ENCODE measurements around the gene CA6. TPM values are rescaled to one million over a fixed set of nuclear protein-coding genes. Genes with fewer than 3 reads are reported as not detected.

Gene CA6
- total RNA-seq, 3 donors from 2014 or later: not detected

DNA sequence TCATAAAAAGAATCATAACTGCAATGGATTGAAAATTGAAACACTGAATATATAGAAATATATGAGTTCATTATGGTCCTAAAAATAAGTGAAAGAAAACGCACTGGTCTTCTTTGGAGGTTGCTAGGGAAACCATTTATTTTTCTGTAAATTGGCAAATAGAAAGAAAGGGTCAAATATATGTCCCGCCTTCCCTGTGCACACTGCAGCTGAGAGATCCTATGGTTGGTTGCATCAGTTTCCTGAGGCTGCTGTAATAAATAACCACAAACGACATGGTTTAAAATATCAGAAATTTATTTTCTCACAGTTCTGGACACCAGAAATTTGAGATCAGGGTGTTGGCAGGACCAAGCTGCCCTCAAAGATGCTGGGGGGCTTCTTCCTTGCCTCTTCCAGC lies 35.0 kb downstream of the CA6 start:
- Histone ChIP-seq H3K9me3 (no peaks in the 10 kb centered on the region), H3K27ac (no peak overlapping the region), H3K36me3 (no peaks in the 10 kb centered on the region), H3K27me3 (no peaks in the 10 kb centered on the region), H3K4me3 (no peak overlapping the region), H3K4me1 (no peaks in the 10 kb centered on the region)
- TF ChIP-seq POLR2A (IDR thresholded peaks at IDR 0.05) (no peak), POLR2AphosphoS5 (IDR thresholded peaks at IDR 0.05) (no peak)
- TF ChIP-seq, protein P1, sequence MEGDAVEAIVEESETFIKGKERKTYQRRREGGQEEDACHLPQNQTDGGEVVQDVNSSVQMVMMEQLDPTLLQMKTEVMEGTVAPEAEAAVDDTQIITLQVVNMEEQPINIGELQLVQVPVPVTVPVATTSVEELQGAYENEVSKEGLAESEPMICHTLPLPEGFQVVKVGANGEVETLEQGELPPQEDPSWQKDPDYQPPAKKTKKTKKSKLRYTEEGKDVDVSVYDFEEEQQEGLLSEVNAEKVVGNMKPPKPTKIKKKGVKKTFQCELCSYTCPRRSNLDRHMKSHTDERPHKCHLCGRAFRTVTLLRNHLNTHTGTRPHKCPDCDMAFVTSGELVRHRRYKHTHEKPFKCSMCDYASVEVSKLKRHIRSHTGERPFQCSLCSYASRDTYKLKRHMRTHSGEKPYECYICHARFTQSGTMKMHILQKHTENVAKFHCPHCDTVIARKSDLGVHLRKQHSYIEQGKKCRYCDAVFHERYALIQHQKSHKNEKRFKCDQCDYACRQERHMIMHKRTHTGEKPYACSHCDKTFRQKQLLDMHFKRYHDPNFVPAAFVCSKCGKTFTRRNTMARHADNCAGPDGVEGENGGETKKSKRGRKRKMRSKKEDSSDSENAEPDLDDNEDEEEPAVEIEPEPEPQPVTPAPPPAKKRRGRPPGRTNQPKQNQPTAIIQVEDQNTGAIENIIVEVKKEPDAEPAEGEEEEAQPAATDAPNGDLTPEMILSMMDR (IDR thresholded peaks at IDR 0.05): no peak
- intact Hi-C loops (cut with DNase I; ENCODE audit: low total_unique reads): no loop called here
- DNase-seq (ENCODE audit: low spot score in 2 of 2): no peak

DNA sequence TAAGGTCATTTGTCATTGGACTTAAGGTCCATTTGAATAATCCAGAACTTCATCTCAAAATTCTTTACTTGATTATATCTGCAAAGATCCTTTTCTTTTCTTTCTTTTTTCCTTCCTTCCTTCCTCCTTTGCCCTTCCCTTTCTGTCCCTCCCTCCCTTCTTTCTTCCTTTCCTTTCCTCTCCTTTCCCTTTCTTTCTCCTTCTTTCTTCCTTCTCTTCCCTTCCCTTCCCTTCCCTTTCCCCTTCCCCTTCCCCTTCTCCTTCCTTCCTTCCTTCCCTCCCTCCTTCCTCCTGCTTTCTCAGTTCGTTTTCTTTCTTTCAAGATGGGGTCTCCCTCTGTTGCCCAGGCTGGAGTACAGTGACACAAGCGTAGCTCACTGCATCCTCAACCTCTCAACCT lies 35.5 kb downstream of the CA6 start:
- H3K4me1 ChIP-seq: no peaks in the 10 kb centered on the region
- no peaks in the 10 kb centered on the region for H3K36me3 ChIP-seq
- H3K27ac ChIP-seq: no peak overlapping the region
- no peak for TF ChIP-seq POLR2AphosphoS5 (IDR thresholded peaks at IDR 0.05)
- TF ChIP-seq, protein P1 (IDR thresholded peaks at IDR 0.05): no peak
- no peak for TF ChIP-seq POLR2A (IDR thresholded peaks at IDR 0.05)
- intact Hi-C loops (cut with DNase I; ENCODE audit: low total_unique reads): no loop called here
- no peak overlapping the region for H3K4me3 ChIP-seq
- DNase-seq (ENCODE audit: low spot score in 2 of 2): no peak
- no peaks in the 10 kb centered on the region for H3K9me3 ChIP-seq
- H3K27me3 ChIP-seq: no peaks in the 10 kb centered on the region

DNA sequence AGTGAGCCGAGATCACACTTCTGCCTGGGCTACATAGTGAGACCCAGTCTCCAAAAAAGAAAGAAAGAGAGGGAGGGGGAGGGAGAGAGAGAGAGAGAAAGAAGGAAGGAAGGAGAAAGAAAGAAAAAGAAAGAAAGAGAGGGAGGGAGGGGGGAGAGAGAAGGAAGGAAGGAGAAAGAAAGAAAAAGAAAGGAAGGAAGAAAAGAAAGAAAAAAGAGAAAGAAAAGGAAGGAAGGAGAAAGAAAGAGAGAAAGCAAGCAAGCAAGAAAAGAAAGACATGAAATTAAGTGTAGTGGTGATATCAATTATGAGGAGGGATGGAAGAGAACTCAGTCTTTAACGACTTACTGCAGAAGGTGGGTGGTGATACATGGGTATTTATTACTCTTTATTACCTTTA lies 38.5 kb downstream of the CA6 start:
- H3K9me3 ChIP-seq: no peaks in the 10 kb centered on the region

DNA sequence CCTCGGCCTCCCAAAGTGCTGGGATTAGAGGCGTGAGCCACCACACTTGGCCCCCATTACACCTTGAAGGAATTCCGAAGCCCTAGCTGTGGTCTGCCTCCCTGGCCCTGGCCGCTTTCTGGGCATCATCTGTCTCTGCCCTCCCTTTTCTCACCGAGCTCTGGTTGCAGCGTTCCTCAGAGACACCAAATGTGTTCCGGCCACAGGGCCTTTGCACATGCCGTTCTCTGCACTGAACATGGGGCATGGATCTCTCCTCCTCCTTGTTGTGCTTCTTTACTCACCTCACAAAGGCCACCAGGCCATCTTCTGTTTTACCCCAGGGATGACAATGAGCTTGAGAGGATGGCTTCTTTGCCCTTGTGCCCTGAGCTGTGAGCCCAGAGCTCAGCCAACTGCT lies 39.3 kb downstream of the CA6 start:
- TF ChIP-seq, protein P1 (IDR thresholded peaks at IDR 0.05): no peak

More for the DNA sequence above, 38.5 kb downstream of the CA6 start:
- intact Hi-C loops (cut with DNase I; ENCODE audit: low total_unique reads): no loop called here
- no peaks in the 10 kb centered on the region for H3K36me3 ChIP-seq
- no peak overlapping the region for H3K27ac ChIP-seq
- DNase-seq (ENCODE audit: low spot score in 2 of 2): no peak
- no peak for TF ChIP-seq POLR2AphosphoS5 (IDR thresholded peaks at IDR 0.05)
- TF ChIP-seq POLR2A (IDR thresholded peaks at IDR 0.05): no peak
- TF ChIP-seq, protein P1 (IDR thresholded peaks at IDR 0.05): no peak
- H3K4me3 ChIP-seq: no peak overlapping the region
- no peaks in the 10 kb centered on the region for H3K4me1 ChIP-seq
- no peaks in the 10 kb centered on the region for H3K27me3 ChIP-seq

DNA sequence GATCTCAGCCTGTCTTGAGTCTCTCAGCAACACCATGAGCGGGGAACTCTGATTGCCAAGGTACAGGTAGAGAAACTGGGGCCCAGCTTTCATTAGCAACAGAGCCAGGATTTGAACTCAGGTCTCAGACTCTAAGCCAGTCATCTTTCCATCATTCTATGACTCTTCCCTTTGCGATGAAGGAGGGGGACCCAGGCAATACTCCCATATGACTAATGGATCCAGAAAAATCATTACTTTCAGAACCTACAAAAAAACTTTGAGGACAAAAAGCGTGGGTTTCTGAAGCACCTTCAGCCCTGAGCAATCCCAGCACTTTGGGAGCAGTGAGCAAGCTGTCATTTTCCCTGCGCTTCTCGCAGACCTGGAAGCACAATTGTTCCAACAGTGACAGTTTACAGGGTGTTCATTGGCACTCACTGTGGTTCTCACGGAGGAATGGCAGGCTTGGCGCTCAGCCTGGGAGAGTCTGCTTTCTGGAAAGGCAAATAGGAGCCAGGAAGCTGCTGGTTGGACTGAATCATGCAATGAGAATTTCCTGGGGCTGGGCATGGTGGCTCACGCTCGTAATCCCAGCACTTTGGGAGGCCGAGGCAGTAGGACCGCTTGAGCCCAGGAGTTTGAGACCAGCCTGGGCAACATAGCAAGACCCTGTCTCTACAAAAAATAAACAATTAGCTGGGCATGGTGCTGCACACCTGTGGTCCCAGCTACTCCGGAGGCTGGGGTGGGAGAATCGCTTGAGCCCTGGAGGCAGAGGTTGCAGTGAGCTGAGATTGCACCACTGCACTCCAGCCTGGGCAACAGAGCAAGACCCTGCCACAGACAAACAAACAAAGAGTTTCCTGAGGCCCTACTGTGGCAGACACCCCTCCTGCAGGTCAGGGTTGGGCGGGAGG lies 40.5 kb downstream of the CA6 start:
- DNase-seq (ENCODE audit: low spot score in 2 of 2): peak; percentile 92
- no peak overlapping the region for H3K4me3 ChIP-seq

More for the DNA sequence above, 39.3 kb downstream of the CA6 start:
- H3K4me1 ChIP-seq: no peaks in the 10 kb centered on the region
- DNase-seq (ENCODE audit: low spot score in 2 of 2): no peak
- no peaks in the 10 kb centered on the region for H3K9me3 ChIP-seq
- intact Hi-C loops (cut with DNase I; ENCODE audit: low total_unique reads): loop anchor here (5.0 kb wide), 1 partner anchor 978 kb away; no protein-coding TSS in a partner anchor
- no peaks in the 10 kb centered on the region for H3K36me3 ChIP-seq
- H3K27me3 ChIP-seq: no peaks in the 10 kb centered on the region
- H3K4me3 ChIP-seq: no peak overlapping the region
- no peak overlapping the region for H3K27ac ChIP-seq

More for the DNA sequence above, 40.5 kb downstream of the CA6 start:
- peak overlapping the region; percentile 55 to 72 for H3K27ac ChIP-seq
- H3K4me1 ChIP-seq: no peaks in the 10 kb centered on the region
- intact Hi-C loops (cut with DNase I; ENCODE audit: low total_unique reads): loop anchor here (5.0 kb wide), 1 partner anchor 979 kb away; no protein-coding TSS in a partner anchor
- no peaks in the 10 kb centered on the region for H3K36me3 ChIP-seq
- TF ChIP-seq POLR2AphosphoS5 (IDR thresholded peaks at IDR 0.05): peak in 1 of 3 donors; percentile 52
- TF ChIP-seq, protein P1 (IDR thresholded peaks at IDR 0.05): peak in 1 of 3 donors; percentile 12
- no peak for TF ChIP-seq POLR2A (IDR thresholded peaks at IDR 0.05)
- H3K27me3 ChIP-seq: no peaks in the 10 kb centered on the region
- H3K9me3 ChIP-seq: no peaks in the 10 kb centered on the region

All from breast epithelium (tissue), 4 donors.